Progenitor cell of endocrine pancreas (in vitro differentiated cells): ENCODE results near the gene PRKAR1B. TPM values are rescaled to one million over a fixed set of nuclear protein-coding genes. Genes with fewer than 3 reads are reported as not detected.

ENCODE experiments used
- DNase-seq: peaks from one replicate; pipeline ENCODE4 v3.0.0; 2021; ENCODE audit warnings: low spot score; ENCODE audit not compliant: unreplicated experiment
- H3K27ac Mint-ChIP-seq: 2 replicates; pipeline ENCODE4 v1.8.0; 2021; ENCODE audit warnings: mild to moderate bottlenecking, moderate library complexity, mixed read lengths
- H3K27me3 Mint-ChIP-seq: 2 replicates; pipeline ENCODE4 v1.8.0; 2021; ENCODE audit warnings: mixed read lengths
- H3K36me3 Mint-ChIP-seq: 2 replicates; pipeline ENCODE4 v1.8.0; 2022; ENCODE audit warnings: mixed read lengths; ENCODE audit not compliant: insufficient read depth
- H3K4me1 Mint-ChIP-seq: 2 replicates; pipeline ENCODE4 v1.8.0; 2021; ENCODE audit warnings: low read depth, mixed read lengths
- H3K4me3 Mint-ChIP-seq: 2 replicates; pipeline ENCODE4 v1.8.0; 2021; ENCODE audit warnings: low read depth, mild to moderate bottlenecking, moderate library complexity, mixed read lengths
- H3K9me3 Mint-ChIP-seq: 2 replicates; pipeline ENCODE4 v1.8.0; 2021; ENCODE audit warnings: low read depth, mixed read lengths
- total RNA-seq: library from RNA; stranded (reverse); gene quantifications from 2 replicates; pipeline ENCODE4 v1.2.1, GENCODE V29; 2021
- TF ChIP-seq, protein P1 (sequence below): fragments of 200-600 bp; sonication (generic); IDR thresholded peaks from one replicate; pipeline ENCODE4 v1.5.0; 2021; ENCODE audit warnings: antibody characterized with exemption, mild to moderate bottlenecking; ENCODE audit not compliant: unreplicated experiment

Gene PRKAR1B
- total RNA-seq, 1 donor from 2014 or later = 54.2 TPM

DNA sequence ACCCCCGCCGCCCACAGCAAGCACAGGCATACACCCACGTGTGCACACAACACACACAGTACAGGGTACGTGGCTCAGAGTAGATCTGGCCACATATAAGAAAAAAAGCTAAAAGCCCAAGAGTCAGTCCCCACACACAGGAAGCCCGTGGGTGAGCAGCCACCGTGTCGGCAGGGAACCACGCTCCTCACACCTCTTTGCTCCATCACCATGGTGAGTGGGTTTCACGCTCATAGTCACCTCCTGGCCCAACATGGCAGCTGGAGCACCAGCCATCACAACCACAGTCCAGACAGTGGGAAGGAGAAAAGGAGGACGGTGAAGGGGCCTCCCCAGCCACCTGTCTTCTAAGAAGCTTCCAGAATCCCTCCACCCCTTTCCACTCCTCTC is 131.5 kb downstream of the PRKAR1B start:
- Mint-ChIP-seq H3K36me3 (peaks cover 8% of the 10 kb centered on the region), H3K27me3 (no peaks in the 10 kb centered on the region), H3K4me1 (no peaks in the 10 kb centered on the region), H3K9me3 (no peaks in the 10 kb centered on the region), H3K27ac (no peak overlapping the region), H3K4me3 (no peak overlapping the region)
- TF ChIP-seq, protein P1, sequence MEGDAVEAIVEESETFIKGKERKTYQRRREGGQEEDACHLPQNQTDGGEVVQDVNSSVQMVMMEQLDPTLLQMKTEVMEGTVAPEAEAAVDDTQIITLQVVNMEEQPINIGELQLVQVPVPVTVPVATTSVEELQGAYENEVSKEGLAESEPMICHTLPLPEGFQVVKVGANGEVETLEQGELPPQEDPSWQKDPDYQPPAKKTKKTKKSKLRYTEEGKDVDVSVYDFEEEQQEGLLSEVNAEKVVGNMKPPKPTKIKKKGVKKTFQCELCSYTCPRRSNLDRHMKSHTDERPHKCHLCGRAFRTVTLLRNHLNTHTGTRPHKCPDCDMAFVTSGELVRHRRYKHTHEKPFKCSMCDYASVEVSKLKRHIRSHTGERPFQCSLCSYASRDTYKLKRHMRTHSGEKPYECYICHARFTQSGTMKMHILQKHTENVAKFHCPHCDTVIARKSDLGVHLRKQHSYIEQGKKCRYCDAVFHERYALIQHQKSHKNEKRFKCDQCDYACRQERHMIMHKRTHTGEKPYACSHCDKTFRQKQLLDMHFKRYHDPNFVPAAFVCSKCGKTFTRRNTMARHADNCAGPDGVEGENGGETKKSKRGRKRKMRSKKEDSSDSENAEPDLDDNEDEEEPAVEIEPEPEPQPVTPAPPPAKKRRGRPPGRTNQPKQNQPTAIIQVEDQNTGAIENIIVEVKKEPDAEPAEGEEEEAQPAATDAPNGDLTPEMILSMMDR = no peak
- no peak for DNase-seq

DNA sequence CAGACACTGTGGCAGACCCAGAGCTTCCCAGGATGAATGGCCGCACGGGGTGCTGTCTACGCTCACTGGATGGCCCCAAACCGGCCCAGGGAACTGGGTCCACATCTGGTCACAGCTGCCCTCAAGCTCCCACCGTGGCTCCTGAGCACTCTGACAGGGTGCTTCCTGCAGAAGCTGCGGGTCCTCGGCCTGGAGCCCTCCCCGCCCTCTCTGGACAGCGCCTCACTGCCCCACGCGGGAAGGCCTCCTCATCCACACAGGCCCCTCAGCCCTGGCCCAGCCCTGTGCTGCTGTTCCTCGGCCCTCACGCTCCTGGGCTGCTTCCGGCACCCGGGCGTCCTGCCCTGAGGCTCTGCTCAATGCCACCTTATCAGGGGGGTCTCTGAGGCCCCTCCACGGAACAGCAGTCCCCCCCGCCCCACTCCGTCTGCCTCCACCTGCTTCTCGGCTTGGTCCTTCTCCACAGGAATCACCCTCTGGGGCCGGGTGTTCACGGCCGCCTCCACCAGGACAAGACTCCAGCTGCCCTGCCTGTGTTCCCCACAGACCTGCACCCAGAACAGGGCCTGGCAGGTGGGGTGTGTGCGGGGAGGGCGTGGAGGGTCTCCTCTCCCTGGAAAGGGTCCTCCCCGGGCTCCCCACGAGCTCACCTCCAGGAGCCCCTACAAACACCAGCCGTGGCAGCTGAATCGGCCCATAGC is 132.0 kb downstream of the PRKAR1B start:
- TF ChIP-seq, protein P1 = no peak
- Mint-ChIP-seq H3K27me3 (no peaks in the 10 kb centered on the region), H3K4me3 (no peak overlapping the region), H3K9me3 (no peaks in the 10 kb centered on the region), H3K36me3 (peaks cover 8% of the 10 kb centered on the region), H3K4me1 (no peaks in the 10 kb centered on the region), H3K27ac (no peak overlapping the region)
- no peak for DNase-seq

DNA sequence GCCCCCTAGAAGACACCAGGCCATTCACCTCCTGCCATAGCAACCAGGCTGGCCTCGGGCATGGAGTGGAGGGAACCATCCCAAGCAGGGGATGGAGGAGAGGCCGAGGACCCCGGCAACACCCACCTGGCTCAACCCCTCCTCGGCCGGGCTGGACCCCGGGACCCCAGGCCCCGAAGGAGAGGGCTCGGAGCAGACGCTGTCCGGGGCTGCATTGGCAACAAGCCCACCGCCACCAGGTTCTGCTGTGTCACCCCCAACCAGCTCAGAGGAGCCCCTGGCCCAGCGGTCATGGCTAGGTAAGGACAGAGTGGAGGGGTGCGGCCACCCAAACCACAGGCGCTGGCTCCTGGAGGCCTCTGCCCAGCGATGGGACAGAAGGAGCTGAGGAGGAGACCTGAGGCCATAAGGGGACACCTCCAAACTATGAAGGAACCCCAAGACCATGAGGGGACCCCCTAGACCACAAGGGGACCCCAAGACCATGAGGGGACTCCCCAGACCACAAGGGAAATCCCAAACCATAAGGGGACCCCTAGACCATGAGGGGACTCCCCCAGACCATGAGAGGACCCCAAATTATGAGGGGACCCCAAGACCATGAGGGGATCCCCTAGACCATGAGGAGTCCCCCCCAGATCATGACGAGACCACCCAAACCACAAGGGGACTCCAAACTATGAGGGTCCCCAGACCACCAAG is 132.7 kb downstream of the PRKAR1B start:
- Mint-ChIP-seq H3K4me3 (no peak overlapping the region), H3K4me1 (no peaks in the 10 kb centered on the region), H3K36me3 (peaks cover 11% of the 10 kb centered on the region), H3K9me3 (no peaks in the 10 kb centered on the region), H3K27me3 (no peaks in the 10 kb centered on the region), H3K27ac (no peak overlapping the region)
- DNase-seq = no peak
- TF ChIP-seq, protein P1 = no peak

DNA sequence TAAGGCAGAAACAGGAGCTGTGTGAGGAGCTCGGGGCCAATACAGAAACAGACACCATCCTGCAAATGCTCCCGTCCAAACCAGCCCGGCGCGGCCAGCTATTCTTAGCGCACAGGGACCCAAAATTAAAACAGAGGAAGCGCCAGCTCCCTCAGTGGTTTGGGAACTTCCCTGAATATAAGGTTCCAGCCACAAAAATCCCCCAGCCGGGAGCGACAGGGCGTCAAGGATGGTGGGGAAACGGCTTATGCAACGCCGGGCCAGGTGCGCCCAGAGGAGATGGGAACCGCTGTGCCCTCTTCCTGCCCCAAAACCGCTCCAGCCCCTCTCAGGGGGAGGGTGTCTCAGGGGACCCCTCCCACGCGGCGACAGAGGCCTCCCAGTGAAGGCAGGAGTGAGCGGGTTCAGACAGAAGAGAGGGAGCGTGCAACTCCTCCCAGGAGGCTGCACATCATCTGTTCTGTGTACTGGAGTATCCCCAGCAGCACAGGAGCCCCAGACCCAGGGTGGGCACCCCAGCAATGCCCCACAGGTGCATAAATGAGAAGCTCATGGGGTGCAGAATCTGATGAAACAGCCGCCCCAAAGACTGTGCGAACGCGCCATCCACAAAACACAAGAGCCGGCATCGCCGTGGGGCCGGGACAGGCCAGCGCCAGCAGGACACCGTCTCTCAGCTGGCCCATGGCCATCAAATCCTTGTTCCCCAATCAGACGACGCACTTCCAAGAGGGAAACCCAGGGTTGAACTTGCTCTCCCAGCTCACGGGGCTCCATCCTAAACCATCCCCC is 133.6 kb downstream of the PRKAR1B start:
- Mint-ChIP-seq H3K4me3 (no peak overlapping the region), H3K4me1 (no peaks in the 10 kb centered on the region), H3K27ac (no peak overlapping the region), H3K9me3 (peaks cover 5% of the 10 kb centered on the region), H3K27me3 (no peaks in the 10 kb centered on the region), H3K36me3 (peaks cover 19% of the 10 kb centered on the region)
- no peak for DNase-seq
- TF ChIP-seq, protein P1 = no peak
